ENCODE data around the gene ADAM12. TPM values are rescaled to one million over a fixed set of nuclear protein-coding genes. Genes with fewer than 3 reads are reported as not detected.

The ADAM12 gene
- total RNA-seq, 1 donor from 2014 or later: 3.7 TPM

- Histone ChIP-seq H3K36me3 (no peaks in the 10 kb centered on the region), H3K4me3 (no peak overlapping the region), H3K27me3 (no peaks in the 10 kb centered on the region), H3K27ac (no peak overlapping the region), H3K9me3 (no peaks in the 10 kb centered on the region), H3K4me1 (no peaks in the 10 kb centered on the region)
- DNase-seq (ENCODE audit: extremely low spot score in 2 of 2): no peak
- intact Hi-C loops (cut with DNase I): no loop called here
- TF ChIP-seq POLR2A (IDR thresholded peaks at IDR 0.05): no peak
- TF ChIP-seq CTCF (IDR thresholded peaks at IDR 0.05): no peak
- TF ChIP-seq POLR2AphosphoS5 (IDR thresholded peaks at IDR 0.05; ENCODE audit: insufficient read depth in 1 of 2, low read depth in 1 of 2): no peak
Observed at GRCh38 chr10:126197036-126197543, 191.2 kb downstream of the ADAM12 start.

- Histone ChIP-seq H3K9me3 (no peaks in the 10 kb centered on the region), H3K27ac (no peak overlapping the region), H3K4me1 (no peaks in the 10 kb centered on the region), H3K36me3 (no peaks in the 10 kb centered on the region), H3K4me3 (no peak overlapping the region), H3K27me3 (no peaks in the 10 kb centered on the region)
- intact Hi-C loops (cut with DNase I): no loop called here
- TF ChIP-seq CTCF (IDR thresholded peaks at IDR 0.05): no peak
- TF ChIP-seq POLR2AphosphoS5 (IDR thresholded peaks at IDR 0.05; ENCODE audit: insufficient read depth in 1 of 2, low read depth in 1 of 2): no peak
- no peak for DNase-seq (ENCODE audit: extremely low spot score in 2 of 2)
Observed at GRCh38 chr10:126196281-126196680, 192.0 kb downstream of the ADAM12 start.

- Histone ChIP-seq H3K9me3 (no peaks in the 10 kb centered on the region), H3K36me3 (no peaks in the 10 kb centered on the region), H3K4me3 (no peak overlapping the region), H3K27me3 (no peaks in the 10 kb centered on the region), H3K27ac (no peak overlapping the region), H3K4me1 (no peaks in the 10 kb centered on the region)
- no peak for TF ChIP-seq POLR2A (IDR thresholded peaks at IDR 0.05)
- TF ChIP-seq POLR2AphosphoS5 (IDR thresholded peaks at IDR 0.05; ENCODE audit: insufficient read depth in 1 of 2, low read depth in 1 of 2): no peak
- no peak for TF ChIP-seq CTCF (IDR thresholded peaks at IDR 0.05)
- DNase-seq (ENCODE audit: extremely low spot score in 2 of 2): no peak
- intact Hi-C loops (cut with DNase I): no loop called here
Observed at GRCh38 chr10:126191192-126191591, 197.1 kb downstream of the ADAM12 start.

- no peak overlapping the region for H3K27ac ChIP-seq
- no peak for TF ChIP-seq CTCF (IDR thresholded peaks at IDR 0.05)
- TF ChIP-seq POLR2A (IDR thresholded peaks at IDR 0.05): no peak
- no peak for TF ChIP-seq POLR2AphosphoS5 (IDR thresholded peaks at IDR 0.05; ENCODE audit: insufficient read depth in 1 of 2, low read depth in 1 of 2)
Observed at GRCh38 chr10:126188679-126189200, 199.5 kb downstream of the ADAM12 start.

GRCh38 chr10:126187399-126187798, 200.9 kb downstream of the ADAM12 start:
- H3K27me3 ChIP-seq: no peaks in the 10 kb centered on the region
- no peaks in the 10 kb centered on the region for H3K4me1 ChIP-seq
- no peak overlapping the region for H3K27ac ChIP-seq
- TF ChIP-seq POLR2A (IDR thresholded peaks at IDR 0.05) (no peak), CTCF (IDR thresholded peaks at IDR 0.05) (no peak), POLR2AphosphoS5 (IDR thresholded peaks at IDR 0.05; ENCODE audit: insufficient read depth in 1 of 2, low read depth in 1 of 2) (no peak)
- intact Hi-C loops (cut with DNase I): no loop called here
- DNase-seq (ENCODE audit: extremely low spot score in 2 of 2): no peak
- no peak overlapping the region for H3K4me3 ChIP-seq
- no peaks in the 10 kb centered on the region for H3K36me3 ChIP-seq
- H3K9me3 ChIP-seq: no peaks in the 10 kb centered on the region

More at GRCh38 chr10:126188679-126189200, 199.5 kb downstream of the ADAM12 start:
- H3K4me3 ChIP-seq: no peak overlapping the region
- DNase-seq (ENCODE audit: extremely low spot score in 2 of 2): no peak
- no peaks in the 10 kb centered on the region for H3K27me3 ChIP-seq
- no peaks in the 10 kb centered on the region for H3K9me3 ChIP-seq
- H3K36me3 ChIP-seq: no peaks in the 10 kb centered on the region
- intact Hi-C loops (cut with DNase I): no loop called here
- H3K4me1 ChIP-seq: no peaks in the 10 kb centered on the region
